ENCODE data around the gene DNER. TPM values are rescaled to one million over a fixed set of nuclear protein-coding genes. Genes with fewer than 3 reads are reported as not detected.

DNER gene
- total and polyA plus RNA-seq, 2 donors (not counting 3 experiments of a cell fraction or from before 2014, with no cell fraction given): 0.01 TPM; not detected in 1

DNA sequence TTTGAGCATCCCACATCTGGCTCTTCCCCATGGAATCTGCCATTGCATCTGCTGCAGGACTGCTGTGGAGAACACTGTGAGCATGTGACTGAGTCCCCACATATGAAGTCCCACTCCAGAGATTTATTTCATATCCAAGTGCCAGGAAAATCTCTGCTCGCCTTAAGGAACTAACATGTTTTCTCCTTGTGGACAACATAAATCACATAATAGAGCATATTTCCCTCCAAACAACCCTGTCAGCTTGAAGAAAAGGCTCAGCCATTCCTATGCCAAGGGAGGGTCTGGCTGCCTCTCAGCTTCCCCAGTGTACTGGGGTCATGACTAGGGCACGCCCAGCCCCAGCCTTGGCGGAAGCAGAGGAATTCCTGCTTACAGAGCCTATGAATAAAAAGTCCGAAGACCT, 193.7 kb downstream of the DNER start:
- H3K36me3 ChIP-seq (ENCODE audit: control insufficient read depth in 2 of 2, extremely low read depth in 1 of 2, insufficient read depth in 2 of 2, low read length in 2 of 2): no peaks in the 10 kb centered on the region
- intact Hi-C loops (cut with micrococcal nuclease) (no loop called here), dilution Hi-C loops (cut with MboI; ENCODE audit: extremely low pct_ligation_motif_present, low sequenced_read_pairs) (no loop called here)
- no peaks in the 10 kb centered on the region for H3K9me3 ChIP-seq (replicated peaks; ENCODE audit: control insufficient read depth, insufficient read depth, low read length)
- H3K79me2 ChIP-seq (ENCODE audit: control insufficient read depth, insufficient read depth, low read length): no peaks in the 10 kb centered on the region
- ChIA-PET POLR2A (no interaction called here), CTCF (interaction anchor here (1.2 kb wide), 1 partner anchor 66 kb away, joined by 3 read pairs; no protein-coding TSS in a partner anchor)
- no peak for TF ChIP-seq MAX (IDR thresholded peaks at IDR 0.05; ENCODE audit: insufficient read depth, insufficient read length)
- DNase-seq (ENCODE audit: low read depth, low spot score): no peak
- no peak for FAIRE-seq
- no peaks in the 10 kb centered on the region for H4K20me1 ChIP-seq (replicated peaks; ENCODE audit: control insufficient read depth, extremely low read depth, insufficient read depth, low read length)
- H3K9me1 ChIP-seq (replicated peaks; ENCODE audit: control insufficient read depth, extremely low read depth, insufficient read depth, low read length): no peaks in the 10 kb centered on the region
- no peak overlapping the region for H3K4me2 ChIP-seq (ENCODE audit: insufficient read depth, low read length)
- H3K27me3 ChIP-seq (ENCODE audit: control insufficient read depth in 2 of 2, insufficient read depth in 2 of 2, low read length in 2 of 2): no peaks in the 10 kb centered on the region
- no peak overlapping the region for H3K27ac ChIP-seq (ENCODE audit: insufficient read depth, low read depth, low read length)
- BruUV-seq (replicated peaks): no TSS peak
- no peak overlapping the region for H2AFZ ChIP-seq (ENCODE audit: low read depth, low read length)
- H3K4me1 ChIP-seq (ENCODE audit: control insufficient read depth, extremely low read depth, insufficient read depth, low read length): no peaks in the 10 kb centered on the region
- H3K9ac ChIP-seq (replicated peaks; ENCODE audit: extremely low read depth, insufficient read depth, low read length): no peak overlapping the region
- H3K4me3 ChIP-seq (replicated peaks in 1 of 3; ENCODE audit: insufficient read depth in 1 of 3, low read depth in 1 of 3, low read length in 3 of 3): no peak overlapping the region

DNA sequence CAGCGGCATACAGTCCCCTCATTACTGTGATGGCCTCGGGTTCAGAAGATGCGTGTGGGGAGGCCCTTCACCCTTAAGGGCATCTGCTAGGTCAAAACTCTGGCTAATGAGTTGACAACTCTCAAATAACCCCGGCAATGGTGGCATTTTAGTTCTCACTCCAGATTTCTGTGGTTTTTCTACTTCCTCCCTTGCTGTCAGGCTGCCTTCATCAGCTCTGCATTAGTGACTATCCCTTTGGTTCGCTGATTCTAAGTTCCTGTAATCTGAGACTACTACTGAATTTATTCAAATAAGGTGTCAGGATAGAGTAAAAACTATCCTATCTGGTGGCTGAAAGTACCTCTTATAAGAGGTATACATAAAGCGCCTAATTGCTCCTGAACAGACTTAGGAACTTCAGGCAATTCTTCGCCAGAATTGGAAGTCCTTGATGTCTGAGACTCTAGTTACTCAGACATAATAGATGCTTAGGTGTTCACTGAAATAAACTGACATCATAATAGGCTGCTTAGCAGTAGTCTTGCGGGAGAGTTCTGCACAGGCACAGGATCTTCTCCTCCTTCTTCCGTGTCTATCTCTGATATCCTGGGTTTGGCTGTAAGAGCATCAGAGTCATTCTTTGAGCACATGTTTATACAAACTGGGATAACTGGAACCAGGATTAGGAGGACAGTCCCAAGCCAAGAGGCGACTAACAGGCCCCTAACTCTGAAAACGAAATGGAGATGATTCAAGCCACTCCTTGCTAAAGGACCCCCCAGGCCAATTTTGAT, 194.5 kb downstream of the DNER start:
- no peak overlapping the region for H3K4me2 ChIP-seq (ENCODE audit: insufficient read depth, low read length)
- H3K4me3 ChIP-seq (replicated peaks in 1 of 3; ENCODE audit: insufficient read depth in 1 of 3, low read depth in 1 of 3, low read length in 3 of 3): no peak overlapping the region
- H3K9me1 ChIP-seq (replicated peaks; ENCODE audit: control insufficient read depth, extremely low read depth, insufficient read depth, low read length): no peaks in the 10 kb centered on the region
- CTCF ChIA-PET: no interaction called here
- no peak overlapping the region for H3K9ac ChIP-seq (replicated peaks; ENCODE audit: extremely low read depth, insufficient read depth, low read length)
- H3K27ac ChIP-seq (ENCODE audit: insufficient read depth, low read depth, low read length): no peak overlapping the region
- H3K9me3 ChIP-seq (replicated peaks; ENCODE audit: control insufficient read depth, insufficient read depth, low read length): no peaks in the 10 kb centered on the region
- intact Hi-C loops (cut with micrococcal nuclease) (no loop called here), dilution Hi-C loops (cut with MboI; ENCODE audit: extremely low pct_ligation_motif_present, low sequenced_read_pairs) (no loop called here)
- H3K4me1 ChIP-seq (ENCODE audit: control insufficient read depth, extremely low read depth, insufficient read depth, low read length): no peaks in the 10 kb centered on the region
- DNase-seq (ENCODE audit: low read depth, low spot score) (no peak), FAIRE-seq (no peak)
- no peaks in the 10 kb centered on the region for H3K27me3 ChIP-seq (ENCODE audit: control insufficient read depth in 2 of 2, insufficient read depth in 2 of 2, low read length in 2 of 2)
- no peaks in the 10 kb centered on the region for H3K36me3 ChIP-seq (ENCODE audit: control insufficient read depth in 2 of 2, extremely low read depth in 1 of 2, insufficient read depth in 2 of 2, low read length in 2 of 2)
- BruUV-seq (replicated peaks): no TSS peak
- H4K20me1 ChIP-seq (replicated peaks; ENCODE audit: control insufficient read depth, extremely low read depth, insufficient read depth, low read length): no peaks in the 10 kb centered on the region
- no peaks in the 10 kb centered on the region for H3K79me2 ChIP-seq (ENCODE audit: control insufficient read depth, insufficient read depth, low read length)
- TF ChIP-seq EZH2 (IDR thresholded peaks at IDR 0.05; ENCODE audit: borderline replicate concordance, low read depth, low read length, severe bottlenecking) (no peak), GATA2 (IDR thresholded peaks at IDR 0.05; ENCODE audit: insufficient read depth, insufficient read length, low read depth, low read length) (no peak), FOS (IDR thresholded peaks at IDR 0.05; ENCODE audit: borderline replicate concordance, insufficient read depth, low read length) (no peak), JUN (IDR thresholded peaks at IDR 0.05; ENCODE audit: borderline replicate concordance, insufficient read depth, insufficient read length, low read depth) (no peak), MYC (IDR thresholded peaks at IDR 0.05; ENCODE audit: low read depth, low read length) (no peak), POLR2A (IDR thresholded peaks at IDR 0.05; ENCODE audit: low read depth, low read length) (no peak), MAX (IDR thresholded peaks at IDR 0.05; ENCODE audit: insufficient read depth, insufficient read length) (no peak), POLR2AphosphoS5 (IDR thresholded peaks at IDR 0.05; ENCODE audit: insufficient read depth, low read depth, low read length) (no peak), CTCF (IDR thresholded peaks at IDR 0.05; ENCODE audit: extremely low read depth in 1 of 2, insufficient read depth in 1 of 2, low read depth in 1 of 2, low read length in 2 of 2) (no peak)
- POLR2A ChIA-PET: no interaction called here
- no peak overlapping the region for H2AFZ ChIP-seq (ENCODE audit: low read depth, low read length)
